ENCODE results near the gene TXNDC11.

GRCh38 chr16:11719171-11719570, 23.5 kb downstream of the TXNDC11 start:
- TF ChIP-seq POLR2A (IDR thresholded peaks at IDR 0.05; ENCODE audit: low read depth, low read length) = no peak
- TF ChIP-seq POLR2AphosphoS5 (IDR thresholded peaks at IDR 0.05; ENCODE audit: low read depth, low read length) = no peak
- no peak for TF ChIP-seq TAF1 (IDR thresholded peaks at IDR 0.05; ENCODE audit: borderline replicate concordance, low read depth, low read length)
